Liver (tissue), 3 donors: ENCODE measurements around the gene UCHL3.

ENCODE experiments used
- EGR1 ChIP-seq, 2 donors: IDR thresholded peaks; 2 replicates each; pipeline ENCODE4 v1.6.1; 2016 to 2018; ENCODE audit warnings: antibody characterized with exemption in 2 of 2, low read depth in 2 of 2
- FOXA1 ChIP-seq: IDR thresholded peaks from 2 replicates; pipeline ENCODE4 v1.6.1; 2016; ENCODE audit warnings: antibody characterized with exemption
- GABPA ChIP-seq, 2 donors: IDR thresholded peaks in 1 of 2; conservative IDR thresholded peaks in 1 of 2; 2 replicates each; pipeline ENCODE4 v1.6.1; 2016; ENCODE audit warnings: antibody characterized with exemption in 2 of 2, mild to moderate bottlenecking in 1 of 2, moderate library complexity in 1 of 2
- MAX ChIP-seq: IDR thresholded peaks from 2 replicates; pipeline ENCODE4 v1.6.1; 2016; ENCODE audit warnings: antibody characterized with exemption
- RAD21 ChIP-seq, 2 donors: IDR thresholded peaks; 2 replicates each; pipeline ENCODE4 v1.6.1; 2016; ENCODE audit warnings: antibody characterized with exemption in 2 of 2, mild to moderate bottlenecking in 2 of 2
- SP1 ChIP-seq: IDR thresholded peaks from 2 replicates; pipeline ENCODE4 v1.6.1; 2018; ENCODE audit warnings: antibody characterized with exemption, mild to moderate bottlenecking
- YY1 ChIP-seq: IDR thresholded peaks from 2 replicates; pipeline ENCODE4 v1.6.1; 2016; ENCODE audit warnings: antibody characterized with exemption, mild to moderate bottlenecking
- TF ChIP-seq, protein P1 (sequence below): fragments of 150-350 bp; IDR thresholded peaks from 2 replicates; pipeline ENCODE4 v1.5.1; 2017; ENCODE audit warnings: improper control_type of control experiment, low read depth, low read length; ENCODE audit not compliant: missing input control
- TF ChIP-seq, protein P2 (sequence below): IDR thresholded peaks from 2 replicates; pipeline ENCODE4 v1.6.1; 2016; ENCODE audit warnings: antibody characterized with exemption
- TF ChIP-seq, protein P3 (sequence below): IDR thresholded peaks from 2 replicates; pipeline ENCODE4 v1.6.1; 2016; ENCODE audit warnings: antibody characterized with exemption, mild to moderate bottlenecking
- TF ChIP-seq, protein P4 (sequence below): IDR thresholded peaks from 2 replicates; pipeline ENCODE4 v1.6.1; 2016; ENCODE audit warnings: antibody characterized with exemption
- donor health status: healthy.
- donor health status: healthy.

GRCh38 chr13:75541961-75542360, 7.6 kb upstream of the UCHL3 start:
- TF ChIP-seq, protein P1, sequence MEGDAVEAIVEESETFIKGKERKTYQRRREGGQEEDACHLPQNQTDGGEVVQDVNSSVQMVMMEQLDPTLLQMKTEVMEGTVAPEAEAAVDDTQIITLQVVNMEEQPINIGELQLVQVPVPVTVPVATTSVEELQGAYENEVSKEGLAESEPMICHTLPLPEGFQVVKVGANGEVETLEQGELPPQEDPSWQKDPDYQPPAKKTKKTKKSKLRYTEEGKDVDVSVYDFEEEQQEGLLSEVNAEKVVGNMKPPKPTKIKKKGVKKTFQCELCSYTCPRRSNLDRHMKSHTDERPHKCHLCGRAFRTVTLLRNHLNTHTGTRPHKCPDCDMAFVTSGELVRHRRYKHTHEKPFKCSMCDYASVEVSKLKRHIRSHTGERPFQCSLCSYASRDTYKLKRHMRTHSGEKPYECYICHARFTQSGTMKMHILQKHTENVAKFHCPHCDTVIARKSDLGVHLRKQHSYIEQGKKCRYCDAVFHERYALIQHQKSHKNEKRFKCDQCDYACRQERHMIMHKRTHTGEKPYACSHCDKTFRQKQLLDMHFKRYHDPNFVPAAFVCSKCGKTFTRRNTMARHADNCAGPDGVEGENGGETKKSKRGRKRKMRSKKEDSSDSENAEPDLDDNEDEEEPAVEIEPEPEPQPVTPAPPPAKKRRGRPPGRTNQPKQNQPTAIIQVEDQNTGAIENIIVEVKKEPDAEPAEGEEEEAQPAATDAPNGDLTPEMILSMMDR: no peak
- no peak for TF ChIP-seq YY1
- no peak for TF ChIP-seq MAX
- no peak for TF ChIP-seq GABPA (IDR thresholded peaks at IDR 0.05 in 1 of 2, conservative IDR thresholded peaks at IDR 0.05 in 1 of 2)
- TF ChIP-seq, protein P2, sequence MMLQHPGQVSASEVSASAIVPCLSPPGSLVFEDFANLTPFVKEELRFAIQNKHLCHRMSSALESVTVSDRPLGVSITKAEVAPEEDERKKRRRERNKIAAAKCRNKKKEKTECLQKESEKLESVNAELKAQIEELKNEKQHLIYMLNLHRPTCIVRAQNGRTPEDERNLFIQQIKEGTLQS: no peak
- TF ChIP-seq SP1: no peak
- TF ChIP-seq, protein P3, sequence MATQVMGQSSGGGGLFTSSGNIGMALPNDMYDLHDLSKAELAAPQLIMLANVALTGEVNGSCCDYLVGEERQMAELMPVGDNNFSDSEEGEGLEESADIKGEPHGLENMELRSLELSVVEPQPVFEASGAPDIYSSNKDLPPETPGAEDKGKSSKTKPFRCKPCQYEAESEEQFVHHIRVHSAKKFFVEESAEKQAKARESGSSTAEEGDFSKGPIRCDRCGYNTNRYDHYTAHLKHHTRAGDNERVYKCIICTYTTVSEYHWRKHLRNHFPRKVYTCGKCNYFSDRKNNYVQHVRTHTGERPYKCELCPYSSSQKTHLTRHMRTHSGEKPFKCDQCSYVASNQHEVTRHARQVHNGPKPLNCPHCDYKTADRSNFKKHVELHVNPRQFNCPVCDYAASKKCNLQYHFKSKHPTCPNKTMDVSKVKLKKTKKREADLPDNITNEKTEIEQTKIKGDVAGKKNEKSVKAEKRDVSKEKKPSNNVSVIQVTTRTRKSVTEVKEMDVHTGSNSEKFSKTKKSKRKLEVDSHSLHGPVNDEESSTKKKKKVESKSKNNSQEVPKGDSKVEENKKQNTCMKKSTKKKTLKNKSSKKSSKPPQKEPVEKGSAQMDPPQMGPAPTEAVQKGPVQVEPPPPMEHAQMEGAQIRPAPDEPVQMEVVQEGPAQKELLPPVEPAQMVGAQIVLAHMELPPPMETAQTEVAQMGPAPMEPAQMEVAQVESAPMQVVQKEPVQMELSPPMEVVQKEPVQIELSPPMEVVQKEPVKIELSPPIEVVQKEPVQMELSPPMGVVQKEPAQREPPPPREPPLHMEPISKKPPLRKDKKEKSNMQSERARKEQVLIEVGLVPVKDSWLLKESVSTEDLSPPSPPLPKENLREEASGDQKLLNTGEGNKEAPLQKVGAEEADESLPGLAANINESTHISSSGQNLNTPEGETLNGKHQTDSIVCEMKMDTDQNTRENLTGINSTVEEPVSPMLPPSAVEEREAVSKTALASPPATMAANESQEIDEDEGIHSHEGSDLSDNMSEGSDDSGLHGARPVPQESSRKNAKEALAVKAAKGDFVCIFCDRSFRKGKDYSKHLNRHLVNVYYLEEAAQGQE: no peak
- TF ChIP-seq FOXA1: no peak
- TF ChIP-seq EGR1 (IDR thresholded peaks at IDR 0.05; ENCODE audit: low read depth in 2 of 2): no peak
- TF ChIP-seq, protein P4, sequence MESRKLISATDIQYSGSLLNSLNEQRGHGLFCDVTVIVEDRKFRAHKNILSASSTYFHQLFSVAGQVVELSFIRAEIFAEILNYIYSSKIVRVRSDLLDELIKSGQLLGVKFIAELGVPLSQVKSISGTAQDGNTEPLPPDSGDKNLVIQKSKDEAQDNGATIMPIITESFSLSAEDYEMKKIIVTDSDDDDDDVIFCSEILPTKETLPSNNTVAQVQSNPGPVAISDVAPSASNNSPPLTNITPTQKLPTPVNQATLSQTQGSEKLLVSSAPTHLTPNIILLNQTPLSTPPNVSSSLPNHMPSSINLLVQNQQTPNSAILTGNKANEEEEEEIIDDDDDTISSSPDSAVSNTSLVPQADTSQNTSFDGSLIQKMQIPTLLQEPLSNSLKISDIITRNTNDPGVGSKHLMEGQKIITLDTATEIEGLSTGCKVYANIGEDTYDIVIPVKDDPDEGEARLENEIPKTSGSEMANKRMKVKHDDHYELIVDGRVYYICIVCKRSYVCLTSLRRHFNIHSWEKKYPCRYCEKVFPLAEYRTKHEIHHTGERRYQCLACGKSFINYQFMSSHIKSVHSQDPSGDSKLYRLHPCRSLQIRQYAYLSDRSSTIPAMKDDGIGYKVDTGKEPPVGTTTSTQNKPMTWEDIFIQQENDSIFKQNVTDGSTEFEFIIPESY: no peak
- no peak for TF ChIP-seq RAD21 (IDR thresholded peaks at IDR 0.05)
